GM18873 (cell line): ENCODE measurements around the gene LDLRAP1.
"Not testable (repeated sequence)": the region's sequence is repeated elsewhere in the genome, so short reads cannot be mapped to it uniquely, and the experiment has no call there.

ENCODE experiments used
- ATAC-seq: cut with Tn5 transposase; IDR thresholded peaks from one replicate; pipeline ENCODE4 v1.9.1; 2021; ENCODE audit warnings: mild to moderate bottlenecking, moderate library complexity, moderate number of reproducible peaks; ENCODE audit not compliant: unreplicated experiment, low FRiP score

Gene LDLRAP1, protein sequence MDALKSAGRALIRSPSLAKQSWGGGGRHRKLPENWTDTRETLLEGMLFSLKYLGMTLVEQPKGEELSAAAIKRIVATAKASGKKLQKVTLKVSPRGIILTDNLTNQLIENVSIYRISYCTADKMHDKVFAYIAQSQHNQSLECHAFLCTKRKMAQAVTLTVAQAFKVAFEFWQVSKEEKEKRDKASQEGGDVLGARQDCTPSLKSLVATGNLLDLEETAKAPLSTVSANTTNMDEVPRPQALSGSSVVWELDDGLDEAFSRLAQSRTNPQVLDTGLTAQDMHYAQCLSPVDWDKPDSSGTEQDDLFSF

DNA sequence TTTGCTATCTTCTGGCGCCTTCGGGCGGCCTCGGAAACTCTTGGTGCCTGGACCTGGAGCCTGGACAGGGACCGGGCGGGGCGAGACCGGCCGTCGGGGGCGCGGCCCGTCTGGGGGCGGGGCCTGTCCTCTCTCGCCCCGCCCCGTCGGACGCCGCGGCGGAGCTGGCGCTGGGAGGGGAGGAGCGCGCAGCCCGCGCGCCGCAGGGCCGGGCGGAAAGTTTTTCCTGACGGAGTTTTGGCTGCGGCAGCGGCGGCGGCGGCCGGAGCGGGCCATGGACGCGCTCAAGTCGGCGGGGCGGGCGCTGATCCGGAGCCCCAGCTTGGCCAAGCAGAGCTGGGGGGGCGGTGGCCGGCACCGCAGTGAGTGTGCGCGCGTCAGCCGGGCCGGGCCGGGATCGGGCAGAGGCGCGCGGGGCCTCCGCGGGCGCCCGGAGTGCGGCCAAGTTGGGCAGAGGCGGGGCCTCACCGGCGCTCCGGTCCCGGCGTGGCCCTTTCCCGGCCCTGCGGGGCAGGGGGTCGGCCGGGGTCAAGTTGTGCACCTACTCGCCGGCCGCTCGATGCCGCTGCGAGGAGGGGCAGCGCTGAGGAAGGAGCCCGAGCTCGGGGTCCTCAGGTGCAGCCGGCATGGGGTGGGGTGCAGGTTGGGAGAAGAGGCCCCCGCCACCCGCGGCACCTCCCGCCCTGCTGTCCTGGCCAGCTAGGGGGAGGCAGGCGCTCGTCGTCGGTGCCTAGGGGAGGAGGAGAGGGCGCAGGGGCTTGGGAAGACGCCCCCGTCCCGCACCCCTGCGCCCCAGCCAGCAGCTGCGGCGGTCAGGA is at the start of gene LDLRAP1:
Gene LDLRAP1 (plus strand): TSS at position 182 of the 818 bp plus-strand sequence. CDS start 93 bp downstream, at position 275.
- no peak for ATAC-seq

DNA sequence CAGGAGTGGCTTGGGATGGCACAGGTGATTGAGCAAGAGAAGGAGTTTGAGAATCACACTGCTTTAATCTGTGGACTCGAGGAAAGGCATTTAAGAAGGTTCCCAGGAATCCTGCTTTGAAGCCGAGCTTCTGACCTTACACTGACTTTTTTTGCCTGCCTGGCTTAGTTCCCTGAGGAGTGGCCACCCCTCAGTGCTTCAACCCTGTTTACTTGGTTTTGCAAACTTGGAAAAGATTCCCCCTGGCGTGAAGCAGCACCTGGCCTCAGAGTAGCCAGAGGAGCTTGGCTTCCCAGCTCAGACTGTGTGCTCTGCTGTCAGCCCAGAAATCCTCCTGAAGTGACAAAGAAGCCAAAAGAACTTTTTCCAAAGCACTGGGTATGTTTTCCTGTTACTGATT is 48.5 kb upstream of the LDLRAP1 start:
- ATAC-seq = no peak

DNA sequence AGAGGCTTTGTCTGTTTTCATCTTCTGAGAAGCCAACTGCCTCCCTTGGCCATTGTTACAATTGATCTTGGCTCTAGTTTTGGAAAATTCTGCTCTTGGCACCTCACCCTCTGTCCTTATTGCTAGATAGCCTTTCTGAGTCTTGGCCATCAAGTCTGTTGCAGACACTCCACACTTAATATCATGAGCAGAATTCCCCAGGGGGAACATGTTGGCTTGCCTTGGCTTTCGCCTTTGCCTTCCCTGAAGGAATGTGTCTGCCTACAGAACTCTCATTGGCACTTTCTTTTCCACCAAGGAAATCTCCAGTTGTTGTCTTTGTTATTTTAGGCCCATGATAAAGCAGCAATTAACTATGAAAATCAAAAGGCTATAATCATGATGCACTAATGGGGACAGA is 42.7 kb upstream of the LDLRAP1 start:
- no peak for ATAC-seq

DNA sequence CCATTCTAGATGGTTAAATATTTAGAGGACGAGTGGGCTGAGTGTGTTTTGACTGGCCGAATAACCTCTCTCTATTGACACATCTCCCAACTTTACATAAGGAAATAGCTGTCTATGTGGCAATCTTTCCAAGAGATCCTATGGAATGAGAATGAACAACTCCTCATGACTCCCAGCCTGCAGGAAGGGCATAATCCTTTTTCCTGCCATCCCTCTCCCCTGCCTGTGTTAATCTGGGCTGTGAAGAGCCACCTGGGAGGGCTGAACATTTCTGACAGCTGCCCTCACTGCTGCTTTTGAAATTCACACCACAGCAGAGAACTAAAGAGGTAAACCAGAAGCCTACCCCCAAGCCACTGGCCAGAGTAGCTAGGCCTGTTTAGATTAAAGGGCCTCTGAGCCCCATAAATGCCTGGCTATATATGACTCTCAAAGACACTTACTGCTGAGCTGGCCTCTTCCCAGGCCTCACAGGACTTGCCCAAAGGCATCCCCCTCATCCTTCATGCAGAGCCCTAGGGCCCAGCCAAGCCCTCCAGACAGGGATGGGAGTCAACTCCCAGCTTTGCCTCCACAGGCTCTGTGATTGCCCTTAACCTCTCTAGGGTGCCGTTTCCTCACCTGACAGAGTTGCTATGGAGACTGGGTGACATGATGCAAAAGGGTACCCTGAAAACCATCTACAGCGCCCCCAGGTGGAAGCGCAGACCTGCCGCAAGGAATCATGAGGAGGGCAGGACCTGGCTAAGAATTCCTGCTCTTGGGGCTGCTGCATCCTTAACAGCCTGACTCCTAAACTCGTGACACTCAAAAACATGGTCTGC is 42.0 kb upstream of the LDLRAP1 start:
- no peak for ATAC-seq

DNA sequence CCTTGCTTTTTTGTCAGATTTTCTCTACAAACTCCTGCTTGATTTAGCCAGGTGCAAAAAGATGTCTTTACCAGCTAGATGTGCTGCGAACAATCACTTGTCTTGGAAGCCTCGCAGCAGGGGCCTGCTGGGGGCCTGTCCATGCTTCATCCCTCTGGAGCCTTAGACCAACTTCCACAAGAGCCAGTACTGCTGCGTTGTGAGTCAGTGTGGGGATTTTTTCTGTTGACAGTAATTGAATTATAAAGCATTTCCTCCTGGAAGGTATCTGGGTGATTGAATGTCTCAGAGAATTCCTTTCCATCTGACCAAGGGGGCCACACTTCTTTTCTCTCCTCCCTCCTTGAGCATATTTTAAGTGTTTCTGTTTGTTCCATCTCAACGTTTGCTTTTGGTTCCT is 40.4 kb upstream of the LDLRAP1 start:
- ATAC-seq = no peak

DNA sequence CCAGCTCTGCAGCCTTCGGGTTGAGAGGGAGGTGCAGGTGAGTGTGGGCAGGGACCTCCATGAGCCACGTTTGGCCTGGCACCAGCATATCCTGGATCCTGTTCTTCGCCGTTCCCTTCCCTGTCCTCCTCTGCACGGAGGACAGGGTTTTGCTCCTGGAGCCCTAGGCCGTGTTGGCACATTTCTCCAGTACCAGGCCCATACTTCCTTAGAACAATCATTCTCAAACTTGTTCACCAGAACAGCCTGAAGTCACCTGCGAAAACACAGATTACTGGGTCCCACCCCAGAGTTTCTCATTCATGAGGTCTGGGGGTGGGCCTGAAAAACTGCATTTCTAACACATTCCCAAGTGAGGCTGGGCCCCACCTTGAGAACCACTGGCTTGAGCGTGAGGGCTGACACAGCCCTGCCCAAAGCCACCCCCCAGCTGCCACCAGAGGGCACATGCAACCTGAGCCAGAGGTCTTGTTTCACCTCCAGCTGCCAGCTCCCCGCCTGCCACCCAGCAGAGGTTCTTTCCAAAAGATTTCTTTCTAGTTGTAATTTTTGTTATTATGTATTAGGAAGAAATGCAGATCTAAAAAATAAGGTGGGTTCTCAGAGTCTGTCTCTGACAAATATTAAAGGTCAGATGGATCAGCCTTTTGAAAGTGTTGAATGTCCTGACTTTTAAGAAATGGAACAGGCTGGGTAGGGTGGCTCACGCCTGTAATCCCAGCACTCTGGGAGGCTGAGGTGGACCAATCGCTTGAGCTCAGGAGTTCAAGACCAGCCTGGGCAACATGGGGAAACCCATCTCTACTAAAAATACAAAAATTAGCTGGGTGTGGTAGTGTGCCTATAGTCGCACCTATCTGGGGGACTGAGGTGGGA is 39.6 kb upstream of the LDLRAP1 start:
- ATAC-seq = no peak

DNA sequence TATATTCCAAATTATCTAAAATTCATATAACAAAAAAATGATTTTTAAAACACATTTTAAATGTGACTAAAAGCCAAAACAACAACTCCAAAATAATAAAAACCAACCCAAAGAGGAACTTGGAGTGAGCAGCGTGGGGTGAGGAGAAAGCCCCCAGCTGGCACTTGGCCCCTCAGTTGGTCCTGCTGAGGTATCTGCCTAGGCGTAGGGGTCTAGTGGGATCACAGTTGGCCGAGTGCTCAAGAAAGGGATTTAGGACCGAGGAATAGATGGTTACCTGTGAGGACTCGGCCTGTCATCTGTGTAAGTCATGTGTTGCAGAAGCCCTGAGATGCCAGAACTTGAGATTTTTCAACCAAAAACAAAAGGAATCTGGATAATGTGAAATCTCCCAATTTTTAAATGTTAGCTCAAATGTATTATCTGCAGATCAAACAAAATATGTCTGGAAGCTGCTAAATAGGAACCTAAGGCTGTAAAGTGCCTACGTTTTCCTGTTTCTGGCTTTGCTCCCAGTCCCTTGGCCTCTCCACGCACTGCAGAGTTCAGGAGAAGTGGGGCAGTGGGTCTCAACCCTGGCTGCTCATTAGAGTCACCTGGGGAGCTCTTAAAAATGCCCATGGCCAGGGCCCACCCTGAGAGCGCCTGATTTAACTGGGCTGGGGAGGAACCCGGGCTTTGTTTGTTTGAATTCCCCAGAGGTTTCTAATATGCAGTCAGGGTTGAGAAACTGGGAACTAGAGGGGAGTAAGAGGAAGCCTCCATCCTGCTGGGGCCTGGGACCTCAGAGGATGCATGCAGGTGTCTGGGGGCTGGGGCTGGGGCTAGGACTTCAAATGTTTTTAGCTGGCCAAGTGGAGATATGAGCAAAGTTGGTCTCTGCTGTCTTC is 38.5 kb upstream of the LDLRAP1 start:
- no peak for ATAC-seq

DNA sequence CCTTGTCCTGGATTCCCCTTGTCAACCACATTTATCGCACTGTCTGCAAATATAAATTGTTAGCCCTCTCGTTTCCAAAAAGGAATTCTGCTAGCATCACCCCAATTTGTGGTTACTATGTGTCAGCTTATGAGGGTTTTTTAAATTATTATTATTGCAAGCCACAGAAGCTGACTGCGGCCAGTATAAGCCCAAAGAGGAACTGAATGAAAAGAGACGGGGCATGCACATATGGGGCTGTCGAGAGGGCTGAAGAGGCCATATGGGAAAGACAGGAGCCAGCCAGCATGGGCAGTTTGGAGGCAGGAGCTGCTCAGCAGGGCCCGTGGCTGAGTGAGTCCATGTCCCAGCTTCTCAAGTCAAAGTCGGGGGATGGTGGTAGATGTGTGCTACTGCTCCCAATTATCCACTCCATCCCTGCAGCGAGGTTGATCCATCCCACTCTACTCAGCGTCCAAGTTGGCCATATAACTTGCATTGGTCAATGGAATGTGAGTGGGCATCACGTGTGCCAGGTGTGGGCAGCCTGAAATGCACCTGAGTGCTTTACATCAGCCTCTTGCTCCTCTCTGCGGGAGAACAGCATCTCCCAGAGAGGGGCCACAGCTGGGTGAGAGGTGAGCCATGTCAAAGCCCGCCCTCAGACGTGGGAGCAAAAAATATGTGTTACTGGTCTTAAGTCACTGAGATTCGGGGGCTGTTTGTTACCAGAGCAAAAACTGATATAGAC is 37.6 kb upstream of the LDLRAP1 start:
- ATAC-seq = no peak

DNA sequence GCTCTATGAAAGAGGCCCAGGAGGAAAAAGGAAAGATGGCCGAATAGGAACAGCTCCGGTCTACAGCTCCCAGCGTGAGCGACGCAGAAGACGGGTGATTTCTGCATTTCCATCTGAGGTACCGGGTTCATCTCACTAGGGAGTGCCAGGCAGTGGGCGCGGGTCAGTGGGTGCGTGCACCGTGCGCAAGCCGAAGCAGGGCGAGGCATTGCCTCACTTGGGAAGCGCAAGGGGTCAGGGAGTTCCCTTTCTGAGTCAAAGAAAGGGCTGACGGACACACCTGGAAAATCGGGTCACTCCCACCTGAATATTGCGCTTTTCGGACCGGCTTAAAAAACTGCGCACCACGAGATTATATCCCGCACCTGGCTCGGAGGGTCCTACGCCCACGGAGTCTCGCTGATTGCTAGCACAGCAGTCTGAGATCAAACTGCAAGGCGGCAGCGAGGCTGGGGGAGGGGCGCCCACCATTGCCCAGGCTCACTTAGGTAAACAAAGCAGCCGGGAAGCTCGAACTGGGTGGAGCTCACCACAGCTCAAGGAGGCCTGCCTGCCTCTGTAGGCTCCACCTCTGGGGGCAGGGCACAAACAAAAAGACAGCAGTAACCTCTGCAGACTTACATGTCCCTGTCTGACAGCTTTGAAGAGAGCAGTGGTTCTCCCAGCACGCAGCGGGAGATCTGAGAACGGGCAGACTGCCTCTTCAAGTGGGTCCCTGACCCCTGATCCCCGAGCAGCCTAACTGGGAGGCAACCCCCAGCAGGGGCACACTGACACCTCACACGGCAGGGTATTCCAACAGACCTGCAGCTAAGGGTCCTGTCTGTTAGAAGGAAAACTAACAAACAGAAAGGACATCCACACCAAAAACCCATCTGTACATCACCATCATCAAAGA is 36.6 kb upstream of the LDLRAP1 start:
- not testable (repeated sequence) for ATAC-seq

DNA sequence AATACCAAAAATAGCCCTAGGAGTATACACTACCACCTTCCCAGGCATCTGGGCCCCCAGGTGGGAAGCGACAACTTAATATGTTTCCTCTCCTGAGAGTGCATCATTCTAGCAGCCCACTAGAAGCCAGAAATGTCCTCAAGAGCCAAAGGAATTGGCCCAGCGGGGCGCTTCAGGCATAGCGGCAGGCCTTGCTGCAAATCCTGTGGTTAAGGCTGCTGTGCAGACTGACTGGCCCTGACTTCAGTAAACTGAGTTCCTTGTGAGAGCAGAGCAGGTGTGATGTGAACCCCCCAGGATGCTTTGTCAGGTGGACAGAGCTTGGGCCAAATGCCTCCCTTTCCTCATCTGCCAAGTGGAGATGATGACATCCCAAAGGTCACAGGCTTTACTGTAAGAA is 29.7 kb upstream of the LDLRAP1 start:
- no peak for ATAC-seq

DNA sequence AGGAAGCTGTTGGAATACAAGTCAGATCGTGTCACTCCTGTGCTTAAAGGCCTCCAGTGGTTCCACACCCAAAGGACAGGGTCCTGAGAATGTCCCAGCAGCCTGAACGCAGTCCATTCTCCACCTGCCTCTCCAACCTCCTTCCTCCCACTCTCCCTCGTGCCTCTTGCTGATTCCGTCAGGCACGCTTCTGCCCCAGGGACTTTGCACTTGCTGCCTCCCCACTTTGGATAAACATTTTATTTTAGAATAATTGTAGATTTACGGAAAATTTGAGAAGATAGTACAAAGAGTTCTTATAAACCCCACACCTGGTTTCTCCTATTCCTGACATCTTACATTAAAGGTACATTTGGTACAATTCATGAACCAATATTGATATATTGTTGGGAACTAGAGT is 28.4 kb upstream of the LDLRAP1 start:
- no peak for ATAC-seq

DNA sequence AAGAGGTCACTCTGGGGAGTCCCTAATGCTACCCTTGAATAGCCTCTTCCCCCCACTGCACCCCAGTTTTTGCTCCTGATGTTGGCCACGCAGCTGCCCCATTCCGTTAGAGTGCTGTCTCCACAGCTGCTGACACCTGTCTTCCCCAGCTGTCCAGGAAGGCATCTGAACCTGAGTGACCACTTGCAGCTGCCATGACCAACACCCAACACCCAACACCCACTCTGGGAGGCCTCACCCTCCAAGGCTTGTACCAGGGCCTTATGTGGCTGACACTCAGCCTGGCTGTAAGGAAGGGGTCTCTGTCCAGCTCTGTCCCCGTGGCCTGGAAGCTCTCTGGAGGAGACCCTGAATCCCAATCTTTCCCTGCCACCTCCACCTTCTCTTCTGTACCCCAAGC is 26.7 kb upstream of the LDLRAP1 start:
- no peak for ATAC-seq

DNA sequence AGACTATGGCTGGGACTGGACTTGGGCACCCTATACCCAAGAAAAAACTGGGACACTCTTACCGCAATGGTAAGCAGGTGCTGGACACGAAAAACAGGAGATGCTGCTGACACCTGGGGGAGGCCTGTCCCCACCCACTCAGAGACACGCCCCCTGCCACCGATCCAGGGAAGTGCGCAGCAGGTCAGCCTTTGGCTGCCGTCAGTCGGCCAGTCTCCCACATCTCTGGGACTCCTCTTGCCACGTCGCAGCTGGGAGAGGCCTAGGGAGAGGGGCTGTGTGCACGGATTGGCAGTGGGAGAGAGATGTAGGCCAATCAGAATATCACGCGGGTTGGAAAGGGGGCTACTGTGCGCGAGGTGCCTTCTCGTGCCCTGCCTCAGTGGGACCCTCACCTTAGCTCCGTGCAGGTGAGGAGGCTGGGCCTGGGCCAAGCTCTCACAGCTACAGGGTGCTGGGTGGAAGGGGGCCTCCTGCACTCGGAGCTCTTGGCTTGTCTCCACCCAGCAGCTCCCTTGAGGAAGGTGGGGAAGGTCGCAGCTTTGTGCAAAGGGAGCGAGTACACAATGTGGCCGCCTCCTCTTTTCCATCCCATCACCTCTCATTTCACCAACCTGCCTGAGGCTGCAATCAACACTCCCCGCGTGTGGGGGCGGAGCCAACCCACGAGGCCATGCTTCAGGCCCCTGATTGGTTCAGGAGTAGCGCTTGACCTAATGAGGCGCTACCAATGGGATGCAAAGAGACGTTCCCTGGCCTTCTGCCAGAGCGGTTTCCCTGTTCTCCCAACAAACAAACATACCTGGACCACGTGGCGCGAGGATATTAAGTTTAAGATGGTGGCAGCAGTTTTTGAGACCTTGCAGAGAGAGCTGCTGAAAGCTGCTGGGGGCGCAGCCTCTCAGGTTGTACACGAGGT is 25.7 kb upstream of the LDLRAP1 start:
- no peak for ATAC-seq

DNA sequence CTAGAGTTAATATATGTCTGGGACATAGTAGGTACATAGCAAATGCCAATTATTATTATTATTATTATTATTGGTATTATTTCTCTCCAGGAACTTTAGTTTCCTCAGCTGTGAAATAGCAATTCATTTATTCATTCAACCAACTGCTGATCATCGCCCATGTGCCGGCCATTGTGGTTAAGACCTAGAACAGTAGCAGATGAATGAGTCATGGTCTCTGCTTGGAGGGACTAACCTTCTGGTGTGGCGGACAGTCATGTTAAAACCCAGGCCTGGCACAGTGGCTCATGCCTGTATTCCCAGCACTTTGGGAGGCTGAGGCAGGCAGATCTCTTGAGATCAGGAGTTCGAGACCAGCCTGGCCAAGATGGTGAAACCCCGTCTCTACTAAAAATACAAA is 23.8 kb upstream of the LDLRAP1 start:
- ATAC-seq = no peak

DNA sequence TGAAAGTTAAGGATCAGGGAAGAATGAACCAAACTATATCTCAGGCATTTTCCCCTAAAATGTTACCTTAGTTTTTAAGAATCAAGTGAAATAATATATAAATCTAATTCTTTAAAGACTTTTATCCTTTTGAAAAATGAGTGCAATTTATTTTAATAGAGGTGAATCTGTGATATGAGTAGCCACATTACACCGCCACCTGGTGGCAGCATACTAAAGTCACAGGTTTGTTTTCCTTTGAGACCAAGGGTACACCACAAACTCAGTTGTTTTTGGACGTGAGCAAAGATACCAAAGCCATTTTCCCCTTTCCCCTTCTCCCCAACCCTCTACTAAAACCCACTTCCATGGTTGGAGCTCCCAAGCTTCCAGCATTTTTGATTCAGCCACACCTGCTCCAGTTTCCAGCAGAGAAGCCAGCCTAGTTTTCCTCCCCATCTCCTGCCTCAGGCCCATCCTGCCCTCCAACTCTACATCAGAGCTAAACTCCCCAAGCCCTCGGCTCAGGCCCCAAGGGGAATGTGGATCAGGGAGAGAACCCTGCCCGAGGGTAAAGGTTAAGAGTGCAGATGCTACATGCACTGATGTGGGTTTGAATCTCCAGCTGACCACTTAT is 22.9 kb upstream of the LDLRAP1 start:
- no peak for ATAC-seq

DNA sequence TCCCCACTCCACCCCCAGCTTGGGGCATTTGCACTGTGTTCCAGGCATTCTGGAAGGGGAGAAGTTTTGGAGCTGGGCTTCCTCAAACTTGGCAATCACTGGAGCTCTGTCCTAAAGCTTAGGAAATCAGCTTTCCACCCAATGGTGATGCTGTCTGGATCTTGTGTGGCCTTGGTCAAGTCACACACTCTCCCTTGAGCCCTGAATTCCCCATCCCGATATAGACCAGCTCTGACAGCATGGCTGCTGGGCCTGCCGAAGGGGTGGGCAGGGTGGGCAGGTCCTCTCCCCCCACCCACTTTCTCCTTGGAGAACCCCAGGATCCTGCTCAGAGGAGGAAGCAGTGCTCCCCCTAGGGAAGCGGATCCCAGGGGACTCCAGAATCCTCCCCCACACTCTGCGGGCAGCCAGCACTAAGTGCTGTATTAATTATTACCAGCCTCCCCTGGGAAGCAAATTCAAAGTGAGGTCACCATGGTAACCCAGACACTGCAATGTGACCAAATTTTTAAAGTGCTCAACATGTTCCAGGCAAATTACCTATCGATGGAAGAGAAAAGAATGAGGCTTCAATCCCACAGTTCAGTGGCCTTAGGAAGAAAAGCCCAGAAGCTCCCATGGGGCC is 21.3 kb upstream of the LDLRAP1 start:
- ATAC-seq = no peak
